Measurements from ENCODE around the gene RIPOR1. TPM values are rescaled to one million over a fixed set of nuclear protein-coding genes. Genes with fewer than 3 reads are reported as not detected.

RIPOR1 gene
- polyA plus RNA-seq, 6 donors from 2014 or later: 3.4 to 34.5 (median 16.5) TPM

DNA sequence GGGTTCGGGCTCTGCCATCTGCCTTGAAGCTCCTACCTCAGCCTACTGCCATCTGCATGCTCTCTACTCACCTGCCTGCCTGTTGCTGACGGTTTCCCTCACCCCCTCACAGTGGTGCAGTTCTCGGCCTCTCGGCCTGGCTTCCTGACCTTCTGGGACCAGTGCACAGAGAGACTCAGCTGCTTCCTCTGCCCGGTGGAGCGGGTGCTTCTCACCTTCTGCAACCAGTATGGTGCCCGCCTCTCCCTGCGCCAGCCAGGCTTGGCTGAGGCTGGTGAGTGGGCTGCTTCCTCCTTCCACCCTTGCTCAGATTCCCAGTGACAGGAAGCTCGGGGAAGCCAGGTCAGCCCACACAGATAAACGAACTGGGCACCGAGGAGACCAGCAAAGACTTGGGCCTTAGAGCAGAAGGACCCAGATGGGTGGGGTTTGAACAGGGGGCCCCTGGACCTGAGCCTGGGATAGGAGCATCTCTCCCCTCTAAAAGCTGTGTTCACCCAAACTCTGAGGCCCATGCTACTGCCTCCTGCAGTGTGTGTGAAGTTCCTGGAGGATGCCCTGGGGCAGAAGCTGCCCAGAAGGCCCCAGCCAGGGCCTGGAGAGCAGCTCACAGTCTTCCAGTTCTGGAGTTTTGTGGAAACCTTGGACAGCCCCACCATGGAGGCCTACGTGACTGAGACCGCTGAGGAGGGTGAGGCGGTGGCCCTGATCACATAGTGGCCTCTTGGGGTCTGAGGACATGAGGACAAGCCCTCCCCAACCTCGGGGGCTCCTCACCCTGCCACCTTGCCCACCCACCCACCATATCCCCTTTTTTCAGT lies 16.4 kb downstream of the RIPOR1 start:
- Mint-ChIP-seq H3K27ac (peak overlapping the region in 5 of 6 donors; percentile 57 to 88 (median 80)), H3K27me3 (no peaks in the 10 kb centered on the region), H3K4me1 (peaks cover 83 to 97% (median 92%) of the 10 kb centered on the region in 3 donors), H3K9me3 (no peaks in the 10 kb centered on the region), H3K36me3 (peaks cover 5 to 31% of the 10 kb centered on the region in 2 donors), H3K4me3 (peak overlapping the region in 5 of 8 donors; percentile 32 to 78 (median 47))
- no peak for DNase-seq
- no peak for ATAC-seq (ENCODE audit: low read depth in 2 of 2)

DNA sequence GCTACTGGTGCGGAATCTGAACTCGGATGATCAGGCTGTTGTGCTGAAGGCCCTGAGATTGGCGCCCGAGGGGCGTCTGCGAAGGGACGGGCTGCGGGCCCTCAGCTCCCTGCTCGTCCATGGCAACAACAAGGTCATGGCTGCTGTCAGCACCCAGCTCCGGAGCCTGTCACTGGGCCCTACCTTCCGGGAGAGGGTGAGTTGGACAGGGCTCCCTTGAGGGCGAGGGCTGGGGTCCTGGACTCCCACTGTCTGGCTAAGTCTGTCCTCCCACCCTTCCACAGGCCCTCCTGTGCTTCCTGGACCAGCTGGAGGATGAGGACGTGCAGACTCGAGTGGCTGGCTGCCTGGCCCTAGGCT lies 17.0 kb downstream of the RIPOR1 start:
- DNase-seq (no peak), ATAC-seq (ENCODE audit: low read depth in 2 of 2) (no peak)
- Mint-ChIP-seq H3K27me3 (no peaks in the 10 kb centered on the region), H3K9me3 (no peaks in the 10 kb centered on the region), H3K36me3 (peaks cover 5 to 29% of the 10 kb centered on the region in 2 donors), H3K27ac (peak overlapping the region in 3 of 6 donors; percentile 62 to 99 (median 98)), H3K4me3 (peak overlapping the region in 1 of 8 donors; percentile 32), H3K4me1 (peaks cover 83 to 94% (median 92%) of the 10 kb centered on the region in 3 donors)

DNA sequence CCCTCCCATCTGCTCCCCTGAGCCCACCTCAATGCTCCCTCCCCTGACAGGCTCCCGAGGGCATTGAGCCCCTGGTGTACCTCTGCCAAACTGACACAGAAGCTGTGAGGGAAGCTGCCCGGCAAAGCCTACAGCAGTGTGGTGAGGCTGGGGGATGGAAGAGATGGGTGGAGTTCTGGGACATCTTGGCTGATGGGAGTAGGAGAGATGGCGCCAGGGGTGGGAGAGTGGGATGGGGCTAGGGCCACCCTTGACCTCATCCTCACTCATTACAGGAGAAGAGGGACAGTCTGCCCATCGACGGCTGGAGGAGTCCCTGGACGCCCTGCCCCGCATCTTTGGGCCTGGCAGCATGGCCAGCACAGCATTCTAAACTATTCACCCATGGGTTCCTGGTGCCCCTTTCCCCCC lies 17.5 kb downstream of the RIPOR1 start:
- H3K27ac Mint-ChIP-seq: peak overlapping the region; percentile 56 to 100 (median 98)
- H3K36me3 Mint-ChIP-seq: peaks cover 5 to 24% of the 10 kb centered on the region in 2 donors
- DNase-seq: no peak
- H3K4me3 Mint-ChIP-seq: peak overlapping the region in 1 of 8 donors; percentile 19
- H3K4me1 Mint-ChIP-seq: peaks cover 79 to 91% (median 90%) of the 10 kb centered on the region in 3 donors
- H3K27me3 Mint-ChIP-seq: no peaks in the 10 kb centered on the region
- ATAC-seq (ENCODE audit: low read depth in 2 of 2): no peak
- no peaks in the 10 kb centered on the region for H3K9me3 Mint-ChIP-seq

DNA sequence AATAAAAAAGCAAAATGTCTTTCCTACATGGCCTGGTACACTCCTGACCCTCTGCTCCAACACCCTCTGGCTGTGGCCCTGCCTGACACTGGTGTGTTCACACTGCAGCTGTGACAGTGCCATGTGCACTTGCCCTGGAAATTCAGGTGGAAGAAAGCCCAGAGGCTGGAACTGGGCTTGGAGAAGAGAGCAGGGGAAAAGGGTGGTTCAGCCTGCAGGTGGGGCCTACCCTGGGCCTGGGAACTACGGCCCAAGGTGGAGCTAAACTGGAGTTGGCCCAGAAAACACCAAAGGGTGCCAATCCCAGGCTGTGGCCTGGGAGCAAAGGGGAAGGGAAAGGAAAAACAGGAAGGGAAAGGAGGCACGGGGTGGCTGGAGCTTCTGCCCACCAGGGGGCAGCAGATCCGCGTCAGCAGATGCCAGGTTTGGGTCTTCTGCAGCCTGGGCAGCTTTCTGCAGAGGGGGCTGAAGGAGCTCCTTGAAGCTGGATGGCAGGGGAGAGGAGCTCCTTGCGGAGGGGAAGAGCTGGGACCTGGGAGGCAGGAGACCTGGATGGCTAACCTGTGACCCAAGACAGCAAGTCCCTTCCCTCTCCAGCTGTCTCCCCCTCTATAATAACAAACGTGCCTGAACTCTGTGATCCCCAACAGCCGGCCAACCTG lies 18.3 kb downstream of the RIPOR1 start:
- H3K4me3 Mint-ChIP-seq: peak overlapping the region; percentile 76 to 92 (median 86)

DNA sequence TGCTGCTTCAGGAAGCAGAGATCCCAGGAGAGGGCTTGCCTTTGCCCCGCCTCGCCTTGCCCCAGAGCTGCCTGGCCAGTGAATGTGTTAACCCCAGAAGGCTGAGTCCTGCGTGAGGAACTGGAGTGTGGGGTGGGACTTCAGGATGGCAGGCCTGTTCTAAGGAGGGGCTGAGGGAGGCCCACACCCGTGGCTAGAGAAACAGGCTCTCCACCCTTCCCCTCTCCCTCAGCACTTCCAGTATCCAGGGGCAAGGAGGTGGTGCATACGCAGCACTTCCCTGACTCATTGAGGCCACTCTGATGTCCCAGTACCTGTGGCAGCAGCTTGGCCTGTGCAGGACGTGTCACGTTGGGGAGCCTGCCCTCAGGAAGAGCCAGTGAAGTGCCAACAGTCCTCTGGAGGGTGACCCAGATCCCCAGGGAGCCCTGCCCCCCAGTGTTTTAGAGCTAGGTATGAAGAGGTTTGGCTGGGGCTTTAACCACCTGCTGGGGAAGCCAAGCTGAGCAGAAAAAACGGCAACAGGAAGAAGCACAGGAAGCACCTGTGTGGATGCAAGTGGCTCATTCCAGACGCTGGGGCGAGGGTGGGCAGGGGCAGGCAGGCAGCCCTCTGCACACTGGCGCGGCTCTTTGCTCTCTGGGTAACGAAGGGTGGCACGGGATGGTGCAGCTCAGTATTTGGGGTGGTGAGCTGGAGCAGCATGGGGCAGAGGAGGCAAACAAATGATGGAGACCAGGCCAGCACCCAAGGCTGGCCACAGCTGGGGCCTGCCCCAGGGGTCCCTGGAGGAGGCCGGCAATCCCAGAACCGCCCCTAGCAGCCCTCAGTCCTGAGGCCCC lies 19.0 kb downstream of the RIPOR1 start:
- Mint-ChIP-seq H3K4me1 (peaks cover 79 to 89% (median 86%) of the 10 kb centered on the region in 3 donors), H3K27me3 (no peaks in the 10 kb centered on the region), H3K36me3 (peaks cover 0 to 11% of the 10 kb centered on the region in 2 donors), H3K4me3 (peak overlapping the region; percentile 76 to 92 (median 88)), H3K9me3 (no peaks in the 10 kb centered on the region), H3K27ac (peak overlapping the region; percentile 98 to 100 (median 99))
- peak; percentile 77 for ATAC-seq (ENCODE audit: low read depth in 2 of 2)
- peak; percentile 89 for DNase-seq

More for the DNA sequence above, 18.3 kb downstream of the RIPOR1 start:
- Mint-ChIP-seq H3K36me3 (peaks cover 5 to 19% of the 10 kb centered on the region in 2 donors), H3K27me3 (no peaks in the 10 kb centered on the region), H3K9me3 (no peaks in the 10 kb centered on the region), H3K4me1 (peaks cover 79 to 89% (median 86%) of the 10 kb centered on the region in 3 donors), H3K27ac (peak overlapping the region; percentile 97 to 100 (median 98))
- ATAC-seq (ENCODE audit: low read depth in 2 of 2) (peak; percentile 25 to 33), DNase-seq (peak; percentile 72)

DNA sequence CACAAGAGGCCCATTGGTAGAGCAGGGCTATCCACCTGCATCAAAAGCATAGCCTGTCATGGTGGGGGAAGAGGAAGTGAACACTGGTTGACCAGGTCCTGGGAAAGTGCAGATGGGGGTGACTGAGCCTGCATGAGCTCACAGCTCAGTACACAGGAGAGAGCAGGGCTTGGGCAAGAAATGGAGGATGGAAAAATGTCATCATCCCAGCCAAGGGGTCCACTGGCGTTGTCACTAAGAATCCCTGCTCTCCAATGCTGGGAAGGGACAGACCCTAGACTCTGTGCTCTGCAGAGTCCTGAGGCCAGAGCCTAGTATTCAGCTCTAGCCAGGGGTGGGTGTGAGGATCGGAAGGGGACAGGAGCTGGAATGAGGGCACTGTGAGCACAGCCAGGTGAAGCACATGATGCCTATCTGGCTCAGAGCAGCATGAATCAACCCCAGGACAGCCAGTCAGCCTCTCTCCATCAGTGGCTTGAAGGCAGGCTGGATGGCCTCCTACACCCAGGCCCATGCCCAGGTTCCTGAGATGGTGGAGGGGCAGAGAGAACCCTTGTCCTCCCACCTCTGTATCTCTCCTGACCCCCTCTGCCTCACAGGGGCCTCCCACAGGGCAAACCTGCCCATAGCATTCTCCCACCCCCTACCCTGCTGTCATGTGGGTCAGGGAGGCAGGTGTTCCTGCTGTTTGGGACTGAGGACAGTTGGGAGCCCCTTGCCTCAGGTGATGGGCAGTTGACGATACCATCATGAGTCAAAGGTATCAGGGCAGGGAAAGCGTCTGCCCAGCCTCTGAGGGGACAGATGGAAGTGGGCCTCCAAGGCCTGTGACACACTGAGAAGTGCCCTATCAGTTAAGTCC lies 19.9 kb downstream of the RIPOR1 start:
- ATAC-seq (ENCODE audit: low read depth in 2 of 2): peak; percentile 60 to 63
- Mint-ChIP-seq H3K27ac (peak overlapping the region; percentile 98 to 100 (median 99)), H3K9me3 (no peaks in the 10 kb centered on the region), H3K36me3 (peaks cover 0 to 10% of the 10 kb centered on the region in 2 donors), H3K27me3 (no peaks in the 10 kb centered on the region), H3K4me3 (peak overlapping the region; percentile 76 to 92 (median 88)), H3K4me1 (peaks cover 79 to 90% (median 85%) of the 10 kb centered on the region in 3 donors)
- DNase-seq: peak; percentile 68

DNA sequence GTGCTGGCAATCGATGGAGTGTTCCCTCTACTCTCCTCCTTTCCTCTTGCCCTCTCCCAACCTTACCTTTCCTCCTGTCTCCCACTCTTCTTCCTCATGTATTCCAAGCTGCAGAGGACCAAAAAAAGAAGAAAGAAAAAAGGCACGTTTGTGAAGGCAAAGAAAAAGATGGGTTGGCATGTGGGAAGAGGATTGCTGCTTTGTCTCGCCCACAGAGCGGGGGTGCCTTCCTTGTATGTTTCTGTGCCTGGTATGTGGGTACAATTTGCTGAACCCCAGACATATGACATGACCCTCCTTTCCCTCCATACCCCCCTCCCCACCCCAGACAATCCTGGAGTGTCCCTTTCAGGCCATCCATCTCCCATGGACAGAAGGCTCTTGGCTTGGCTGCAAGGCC lies 20.6 kb downstream of the RIPOR1 start:
- Mint-ChIP-seq H3K4me1 (peaks cover 77 to 90% (median 83%) of the 10 kb centered on the region in 3 donors), H3K9me3 (no peaks in the 10 kb centered on the region), H3K36me3 (peaks cover 0 to 7% of the 10 kb centered on the region in 2 donors), H3K27ac (peak overlapping the region; percentile 10 to 100 (median 98)), H3K27me3 (no peaks in the 10 kb centered on the region), H3K4me3 (peak overlapping the region in 5 of 8 donors; percentile 70 to 92 (median 88))
- no peak for ATAC-seq (ENCODE audit: low read depth in 2 of 2)
- no peak for DNase-seq

DNA sequence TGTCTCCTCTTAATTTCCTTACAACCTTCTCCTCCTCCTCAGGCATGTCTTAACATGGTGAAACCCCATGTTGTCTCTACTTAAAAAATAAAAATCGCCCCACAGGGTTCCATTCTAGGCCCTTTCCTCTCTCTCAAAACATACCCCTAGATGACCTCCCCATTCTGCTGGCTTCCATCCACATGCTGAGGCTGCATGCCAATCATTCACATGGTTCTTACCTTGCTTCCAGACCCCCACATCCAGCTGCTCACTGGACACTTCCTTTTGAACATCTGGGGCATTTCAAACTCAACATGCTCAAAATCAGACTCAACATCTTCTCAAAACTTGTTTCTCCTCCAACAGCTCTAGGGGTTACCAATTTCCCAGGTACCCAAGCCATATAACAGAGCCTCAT lies 21.3 kb downstream of the RIPOR1 start:
- H3K4me1 Mint-ChIP-seq: peaks cover 73 to 90% (median 81%) of the 10 kb centered on the region in 3 donors
- H3K27me3 Mint-ChIP-seq: no peaks in the 10 kb centered on the region
- ATAC-seq (ENCODE audit: low read depth in 2 of 2): no peak
- H3K9me3 Mint-ChIP-seq: no peaks in the 10 kb centered on the region
- H3K27ac Mint-ChIP-seq: peak overlapping the region; percentile 69 to 100 (median 98)
- DNase-seq: no peak
- peak overlapping the region in 6 of 8 donors; percentile 57 to 92 (median 84) for H3K4me3 Mint-ChIP-seq
- no peaks in the 10 kb centered on the region for H3K36me3 Mint-ChIP-seq

DNA sequence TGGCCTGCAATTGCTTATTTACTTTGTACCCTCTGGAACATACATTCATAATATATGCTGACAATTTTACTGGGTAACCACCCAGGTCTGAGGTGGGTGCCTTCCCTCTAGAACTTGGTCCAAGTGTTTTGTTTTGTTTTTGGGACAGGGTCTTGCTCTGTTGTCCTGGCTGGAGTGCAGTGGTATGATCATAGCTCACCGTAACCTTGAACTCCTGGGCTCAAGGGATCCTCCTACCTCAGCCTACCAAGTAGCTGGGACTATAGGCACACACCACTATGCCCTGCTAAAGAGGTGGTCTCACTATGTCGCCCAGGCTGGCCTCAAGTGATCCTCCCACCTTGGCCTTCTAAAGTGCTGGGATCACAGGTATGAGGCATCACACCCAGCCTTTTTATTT lies 22.5 kb downstream of the RIPOR1 start:
- Mint-ChIP-seq H3K4me3 (peak overlapping the region in 1 of 8 donors; percentile 51), H3K27ac (peak overlapping the region in 5 of 6 donors; percentile 41 to 98 (median 69)), H3K9me3 (no peaks in the 10 kb centered on the region), H3K27me3 (no peaks in the 10 kb centered on the region), H3K4me1 (peaks cover 72 to 94% (median 81%) of the 10 kb centered on the region in 3 donors), H3K36me3 (no peaks in the 10 kb centered on the region)
- DNase-seq (no peak), ATAC-seq (ENCODE audit: low read depth in 2 of 2) (no peak)

DNA sequence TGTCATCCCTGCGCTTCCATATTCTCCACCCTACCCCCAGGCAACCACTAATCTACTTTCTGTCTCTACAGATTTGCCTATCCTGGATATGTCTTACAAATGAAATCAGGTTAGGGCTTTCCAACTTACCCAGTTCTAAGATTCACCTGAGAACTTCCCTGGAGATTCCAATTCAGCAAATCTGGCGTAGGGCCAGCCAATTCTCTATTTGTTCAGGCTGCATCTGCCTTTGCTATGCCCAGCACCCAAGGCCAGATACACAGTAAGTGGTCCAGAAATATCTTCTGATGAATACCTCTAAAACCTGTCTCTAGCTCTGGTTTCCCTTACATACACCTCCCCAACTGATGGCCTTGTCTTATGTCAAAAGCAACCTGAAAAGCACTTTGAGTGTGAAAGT lies 23.3 kb downstream of the RIPOR1 start:
- no peaks in the 10 kb centered on the region for H3K27me3 Mint-ChIP-seq
- peak overlapping the region in 6 of 8 donors; percentile 20 to 87 (median 78) for H3K4me3 Mint-ChIP-seq
- peaks cover 65 to 94% (median 81%) of the 10 kb centered on the region in 3 donors for H3K4me1 Mint-ChIP-seq

DNA sequence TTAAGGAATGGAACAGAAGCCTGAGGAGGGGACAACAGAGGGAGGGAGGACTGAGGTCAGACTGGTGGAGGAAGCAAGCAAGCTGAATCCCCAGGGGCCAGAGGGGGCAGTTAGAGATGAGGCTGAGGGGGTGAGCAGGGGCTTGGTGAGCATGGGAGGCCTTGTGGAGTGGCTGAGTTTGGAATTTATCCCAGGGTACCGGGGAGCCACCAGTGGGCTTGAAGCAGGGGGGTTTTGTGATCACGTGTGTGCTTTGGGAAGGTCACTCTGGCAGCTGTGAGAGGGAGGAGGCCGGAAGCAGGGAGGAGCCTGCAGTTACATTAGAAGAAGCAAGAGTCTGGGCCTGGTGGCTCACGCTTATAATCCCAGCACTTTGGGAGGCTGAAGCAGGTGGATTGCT lies 23.8 kb downstream of the RIPOR1 start:
- Mint-ChIP-seq H3K9me3 (no peaks in the 10 kb centered on the region), H3K4me1 (peaks cover 62 to 94% (median 81%) of the 10 kb centered on the region in 3 donors), H3K27ac (peak overlapping the region; percentile 94 to 98 (median 98)), H3K36me3 (no peaks in the 10 kb centered on the region), H3K27me3 (no peaks in the 10 kb centered on the region), H3K4me3 (peak overlapping the region; percentile 20 to 88 (median 81))
- ATAC-seq (ENCODE audit: low read depth in 2 of 2) (no peak), DNase-seq (no peak)

More for the DNA sequence above, 23.3 kb downstream of the RIPOR1 start:
- no peaks in the 10 kb centered on the region for H3K36me3 Mint-ChIP-seq
- H3K9me3 Mint-ChIP-seq: no peaks in the 10 kb centered on the region
- DNase-seq (no peak), ATAC-seq (ENCODE audit: low read depth in 2 of 2) (no peak)
- peak overlapping the region; percentile 36 to 98 (median 96) for H3K27ac Mint-ChIP-seq

DNA sequence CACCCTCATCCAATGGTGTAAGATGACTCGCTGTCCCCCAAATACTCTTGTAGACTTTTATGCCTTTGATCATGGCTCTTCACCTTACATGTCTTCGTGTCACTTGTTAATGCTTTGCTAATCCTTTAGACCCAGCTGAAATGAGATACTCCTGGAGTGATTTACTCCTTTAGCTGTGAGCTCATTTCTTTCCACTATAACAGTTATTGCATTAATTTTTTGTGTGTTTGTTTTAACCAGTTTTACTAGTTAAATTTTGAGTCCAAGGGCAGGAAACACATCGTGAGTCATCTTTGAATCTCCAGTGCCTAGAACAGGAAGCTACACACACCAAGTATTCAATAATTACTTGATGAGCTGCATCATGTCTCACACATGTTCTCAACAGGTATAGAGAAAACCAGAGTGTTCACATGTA lies 27.2 kb downstream of the RIPOR1 start:
- H3K4me3 Mint-ChIP-seq: peak overlapping the region in 7 of 8 donors; percentile 18 to 79 (median 54)
- H3K36me3 Mint-ChIP-seq: no peaks in the 10 kb centered on the region
- DNase-seq (no peak), ATAC-seq (ENCODE audit: low read depth in 2 of 2) (peak; percentile 57 to 75)
- no peaks in the 10 kb centered on the region for H3K27me3 Mint-ChIP-seq
- H3K9me3 Mint-ChIP-seq: no peaks in the 10 kb centered on the region
- peak overlapping the region; percentile 12 to 92 (median 85) for H3K27ac Mint-ChIP-seq
- peaks cover 44 to 81% (median 70%) of the 10 kb centered on the region in 3 donors for H3K4me1 Mint-ChIP-seq

All from naive B cell (primary cell).